GM19239 (cell line): ENCODE results near the gene FHIT.

ENCODE experiments used
- DNase-seq: peaks from one replicate; pipeline ENCODE4 v3.0.0; 2011; ENCODE audit warnings: low spot score; ENCODE audit not compliant: insufficient read length
- FAIRE-seq: peaks from 2 replicates; lab custom pipeline; 2011; peaks lifted over from hg19 to GRCh38; lab: Jason Lieb, UNC

FHIT gene

DNA sequence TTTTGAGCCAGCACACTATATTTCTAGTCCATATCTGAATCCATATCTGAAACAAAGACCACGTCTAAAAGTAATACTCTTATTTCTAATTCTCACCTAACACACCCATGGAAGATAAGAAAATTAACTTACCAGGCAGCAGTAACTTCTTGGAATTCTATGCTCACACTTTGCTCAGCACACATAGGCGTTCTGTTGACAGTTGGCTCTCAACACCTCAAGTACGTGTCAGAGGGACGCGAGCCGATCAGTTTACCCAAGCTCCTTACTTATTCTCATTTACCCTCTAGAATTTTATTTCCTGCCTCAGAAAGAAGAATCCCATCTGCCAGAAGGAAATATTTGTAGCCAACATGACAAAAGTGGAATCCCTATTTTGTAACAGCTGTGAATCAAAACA lies 911.9 kb downstream of the FHIT start:
- DNase-seq: no peak
- FAIRE-seq: no peak

DNA sequence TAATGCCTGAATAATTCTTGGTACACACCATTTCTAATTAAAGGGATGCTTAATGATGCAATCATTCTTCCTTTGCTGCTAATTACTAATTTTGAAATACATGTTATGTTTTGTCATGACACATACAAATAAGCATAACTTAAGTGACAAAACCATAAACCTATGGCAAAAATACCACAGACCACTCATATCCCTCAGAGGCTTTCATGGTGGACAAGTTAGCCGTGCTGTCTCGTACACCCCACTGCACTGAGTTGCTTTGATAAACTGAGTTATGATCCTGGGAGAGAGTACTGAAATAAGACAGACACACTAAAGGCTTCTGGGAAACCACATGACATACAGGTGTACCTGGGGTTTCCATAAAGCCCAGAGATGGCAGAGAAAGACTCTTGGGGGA lies 913.8 kb downstream of the FHIT start:
- FAIRE-seq (no peak), DNase-seq (no peak)

DNA sequence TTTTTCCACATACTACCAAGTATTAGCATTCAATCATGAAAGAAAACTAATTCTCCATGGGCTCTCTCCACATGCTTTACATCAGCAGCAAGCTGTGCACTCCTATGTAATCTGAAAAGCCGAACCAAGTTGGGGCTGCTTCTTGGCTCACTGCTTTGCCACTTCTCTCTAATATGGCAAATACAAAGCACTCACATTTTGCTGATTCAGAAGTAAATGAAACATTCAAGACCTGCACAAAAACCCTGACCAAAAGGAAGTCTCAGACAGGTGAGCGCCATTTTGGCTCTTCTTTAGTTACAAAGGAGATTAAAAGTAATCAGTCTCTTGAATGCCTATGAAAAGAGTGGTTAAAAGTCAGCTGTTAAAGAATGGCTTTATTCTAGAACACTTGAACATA lies 915.2 kb downstream of the FHIT start:
- no peak for DNase-seq
- no peak for FAIRE-seq

DNA sequence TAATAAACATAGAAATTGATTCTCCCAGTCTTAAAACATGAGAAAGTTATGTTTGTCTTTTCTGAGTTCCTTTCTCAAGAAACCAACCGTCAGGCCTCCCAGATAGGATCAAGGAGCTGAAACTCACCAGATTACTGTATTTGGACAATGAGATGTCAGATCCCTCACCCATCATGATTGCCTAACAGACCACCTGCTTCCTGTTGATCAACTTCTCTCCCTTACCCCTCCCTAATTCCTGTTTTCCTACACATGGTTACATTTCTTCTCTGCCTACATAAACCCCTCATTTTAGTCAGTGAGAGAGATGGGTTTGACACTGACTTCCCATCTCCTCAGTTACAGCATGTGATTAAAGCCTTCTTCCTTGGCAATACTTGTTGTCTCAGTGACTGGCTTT lies 917.5 kb downstream of the FHIT start:
- DNase-seq (no peak), FAIRE-seq (no peak)

DNA sequence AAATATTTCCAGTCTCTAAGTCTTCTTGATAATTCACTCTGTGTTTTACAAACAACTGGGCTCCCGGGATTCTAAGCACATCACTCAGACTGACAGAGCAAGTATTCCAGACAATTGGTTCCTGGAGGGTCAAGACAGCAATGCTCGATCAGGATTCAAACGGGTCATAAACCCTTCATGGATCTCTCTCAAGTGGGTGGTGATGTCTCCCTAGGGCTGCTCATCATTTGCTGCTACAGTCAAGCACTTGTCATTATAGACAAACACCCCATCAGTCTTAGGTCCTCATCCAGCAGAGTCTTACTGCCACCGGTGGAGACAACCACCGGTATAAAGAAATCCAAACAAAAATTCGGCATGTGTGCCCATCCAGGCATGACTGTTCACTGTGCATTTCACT lies 921.1 kb downstream of the FHIT start:
- no peak for DNase-seq
- FAIRE-seq: no peak

DNA sequence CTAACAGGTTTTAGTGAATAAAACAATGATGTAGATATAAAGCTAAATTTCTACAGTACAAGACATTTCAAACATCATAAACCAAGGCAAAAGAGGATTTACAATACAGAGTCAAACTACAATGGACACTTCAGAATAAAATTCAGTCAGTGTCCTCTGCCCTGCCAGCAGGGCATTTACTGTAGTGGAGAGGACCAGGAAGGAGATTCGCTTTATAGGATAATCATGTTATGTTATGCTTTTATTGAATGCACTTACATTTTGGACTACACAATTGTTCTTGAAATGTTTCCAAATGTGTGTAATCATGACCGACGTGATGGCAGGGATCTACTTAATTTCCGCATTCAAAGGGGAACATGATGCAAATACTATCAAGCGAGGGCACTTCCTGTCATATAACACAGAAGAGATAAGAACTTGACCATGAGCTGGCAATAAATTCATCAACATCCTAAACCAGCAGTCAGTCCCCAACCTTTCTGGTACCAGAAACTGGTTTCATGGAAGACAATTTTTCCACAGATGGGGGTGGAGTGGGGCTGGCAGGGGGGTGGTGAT lies 925.6 kb downstream of the FHIT start:
- FAIRE-seq (no peak), DNase-seq (no peak)

DNA sequence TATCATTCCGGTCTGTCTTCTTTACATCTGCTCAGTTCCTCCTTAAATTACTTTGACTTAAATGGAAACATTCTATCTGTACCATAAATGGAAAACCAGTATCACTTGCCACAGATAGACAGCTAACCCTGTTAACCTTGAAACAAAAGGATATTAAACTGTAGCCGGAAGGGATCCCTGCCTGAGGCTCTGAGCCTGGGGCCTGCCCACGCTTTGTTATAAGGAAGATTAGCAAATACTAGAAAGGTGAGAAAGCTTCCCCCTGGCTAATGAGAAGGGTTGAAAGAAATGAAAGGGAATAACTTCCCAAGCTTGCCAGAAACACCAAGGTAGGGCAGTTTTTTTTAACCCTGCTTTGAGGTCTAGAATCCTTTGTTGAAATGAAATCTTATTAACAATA lies 927.6 kb downstream of the FHIT start:
- no peak for FAIRE-seq
- no peak for DNase-seq

DNA sequence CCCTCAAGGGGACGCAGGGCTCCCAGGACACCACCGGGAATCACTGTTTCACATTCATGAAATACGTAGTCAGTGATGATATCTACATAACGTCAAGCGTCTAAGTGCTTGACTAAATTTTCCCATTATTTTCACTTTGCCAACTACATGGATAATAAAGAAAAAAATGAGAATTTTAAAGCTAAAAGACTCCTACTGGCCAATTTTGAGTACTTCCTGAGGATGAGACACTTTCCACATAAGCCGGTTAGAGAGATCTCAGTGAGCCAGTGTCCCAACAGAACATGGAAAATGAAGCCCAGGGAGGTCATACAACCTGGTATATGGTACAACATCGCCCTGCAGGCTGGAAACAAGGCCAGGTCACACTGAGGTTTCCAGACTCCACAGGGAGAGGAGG lies 928.1 kb downstream of the FHIT start:
- no peak for FAIRE-seq
- no peak for DNase-seq

DNA sequence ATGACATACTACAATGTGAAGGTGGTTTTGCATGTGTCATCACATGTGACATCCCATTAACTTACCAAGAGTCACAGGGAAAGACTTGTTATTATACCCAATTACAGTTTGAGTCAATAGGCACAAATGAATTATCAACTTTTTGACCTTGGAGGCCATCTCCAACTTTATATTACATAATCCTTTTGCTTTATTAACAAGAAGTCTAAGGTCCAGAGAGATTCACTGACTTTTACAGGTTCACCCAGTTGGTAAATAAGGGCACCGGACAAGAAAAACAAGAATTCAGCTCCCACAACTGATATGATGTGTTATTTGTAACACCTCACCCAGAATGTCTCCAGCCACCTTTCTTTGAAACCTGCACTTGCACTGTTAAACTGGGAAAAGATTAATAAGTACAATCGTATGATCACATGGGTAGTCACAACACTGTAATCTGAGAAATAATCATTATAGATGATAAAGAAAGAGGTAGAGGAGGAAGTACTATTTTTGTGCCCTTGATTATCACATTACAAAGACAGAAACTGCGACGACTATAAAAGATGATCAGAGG lies 928.9 kb downstream of the FHIT start:
- DNase-seq: no peak
- FAIRE-seq: no peak

DNA sequence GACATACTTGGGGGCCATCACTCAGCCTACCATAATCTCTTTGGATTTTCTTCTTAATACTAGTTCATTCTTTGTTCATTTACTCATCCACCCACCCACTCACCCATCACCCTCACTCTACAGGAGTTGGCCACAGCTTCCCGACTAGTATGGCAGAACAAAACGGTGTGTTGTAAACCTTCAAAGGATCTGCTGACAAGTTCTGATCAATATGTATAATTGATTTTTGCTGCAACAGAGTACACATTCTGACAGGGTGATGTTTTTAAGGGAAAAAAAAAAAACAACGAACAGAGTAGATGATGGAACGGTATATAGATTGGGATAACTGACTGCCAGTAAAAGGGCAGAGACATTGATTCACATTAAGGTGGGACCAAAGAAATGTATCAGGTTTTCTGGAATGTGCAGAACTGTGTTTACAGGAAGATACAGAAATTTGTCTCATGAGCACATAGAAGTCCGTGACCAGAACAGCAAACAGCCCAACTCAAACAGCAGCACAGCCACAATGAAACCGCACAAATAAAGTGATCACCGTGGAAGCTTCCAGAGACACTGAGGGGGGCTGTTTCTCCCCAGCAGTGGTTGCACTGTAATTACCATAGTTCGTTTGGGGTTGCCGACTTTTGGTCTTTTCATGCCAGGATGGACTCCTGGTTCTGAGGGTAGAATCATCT lies 931.9 kb downstream of the FHIT start:
- FAIRE-seq (no peak), DNase-seq (no peak)

DNA sequence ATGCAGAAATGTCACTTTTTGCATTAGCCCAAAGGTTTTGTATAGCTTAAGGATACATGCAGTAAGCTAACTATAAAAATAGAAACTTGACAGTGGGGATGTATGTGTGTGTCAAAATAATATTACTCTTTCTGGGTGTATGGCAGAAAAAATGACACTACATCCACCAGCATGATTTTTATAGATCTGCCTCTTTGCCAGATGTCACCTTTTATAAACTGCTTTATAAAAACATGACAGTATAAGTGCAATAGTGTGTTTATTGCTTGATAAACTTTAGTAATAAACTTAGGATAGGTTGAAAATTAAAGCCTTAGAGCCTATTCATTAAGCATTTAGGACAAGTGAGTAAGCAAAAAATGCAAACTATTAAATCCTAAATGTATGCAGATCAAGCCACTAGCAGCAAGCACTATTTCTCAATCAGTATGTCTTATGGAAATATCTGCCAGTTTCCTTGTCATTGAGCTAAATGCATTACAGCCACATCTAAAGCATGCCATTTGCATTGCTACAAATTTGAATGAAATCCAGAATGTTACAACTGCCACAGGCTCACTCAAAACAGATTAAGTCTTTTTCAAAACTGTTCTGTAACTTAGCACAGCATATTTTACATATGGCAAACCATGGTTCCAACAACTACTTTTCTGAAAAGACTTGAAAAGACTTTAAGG lies 935.0 kb downstream of the FHIT start:
- DNase-seq (no peak), FAIRE-seq (no peak)

DNA sequence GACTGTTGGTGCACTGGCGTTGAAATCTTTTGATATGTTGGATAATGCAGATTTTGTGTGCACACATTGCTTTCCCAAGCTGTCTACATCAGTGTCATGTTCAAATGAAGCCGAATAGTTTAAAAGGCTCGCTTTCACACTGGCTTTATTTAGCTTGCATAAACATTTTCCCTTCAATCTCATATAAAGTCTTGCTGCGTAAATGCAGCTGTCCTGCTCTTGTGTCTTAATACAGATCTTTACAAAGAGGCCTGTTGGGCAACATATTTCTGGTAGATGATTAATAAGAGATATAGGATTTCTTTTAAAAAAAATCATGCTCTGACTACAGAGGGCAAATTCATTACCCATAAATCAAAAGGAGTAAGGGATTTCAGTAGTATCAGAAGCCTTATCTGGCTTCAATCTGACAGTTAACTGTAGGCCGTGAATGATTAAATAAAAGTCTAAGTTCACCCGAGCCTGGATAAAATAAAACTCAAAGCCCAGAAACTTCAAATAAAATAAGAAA lies 937.2 kb downstream of the FHIT start:
- DNase-seq (no peak), FAIRE-seq (no peak)

DNA sequence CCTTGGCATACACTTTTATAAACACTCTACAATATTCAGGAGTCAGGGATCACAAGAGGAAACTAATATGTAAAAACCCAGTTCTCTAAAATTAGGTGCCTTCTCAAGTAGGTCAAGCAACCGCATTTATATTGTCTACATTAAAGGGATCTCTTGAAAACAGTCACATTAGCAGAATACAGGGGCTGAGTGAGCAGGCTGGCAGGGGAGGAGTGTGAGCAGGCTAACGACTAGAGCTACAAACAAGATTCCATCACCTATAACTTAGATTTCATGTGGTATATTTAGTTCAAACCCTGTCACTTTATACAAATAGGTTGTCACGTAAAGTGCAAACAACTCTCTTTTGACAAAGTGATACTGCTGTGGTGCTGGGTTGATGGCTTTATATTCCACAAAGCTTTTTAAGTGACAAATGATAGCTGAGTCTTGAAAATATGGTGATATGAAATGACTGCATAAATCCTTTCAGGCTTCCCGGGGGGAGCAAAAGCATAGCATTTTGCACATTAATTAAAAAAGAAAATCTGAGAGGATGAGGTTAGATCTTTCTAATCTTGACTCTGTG lies 937.9 kb downstream of the FHIT start:
- DNase-seq: no peak
- no peak for FAIRE-seq

DNA sequence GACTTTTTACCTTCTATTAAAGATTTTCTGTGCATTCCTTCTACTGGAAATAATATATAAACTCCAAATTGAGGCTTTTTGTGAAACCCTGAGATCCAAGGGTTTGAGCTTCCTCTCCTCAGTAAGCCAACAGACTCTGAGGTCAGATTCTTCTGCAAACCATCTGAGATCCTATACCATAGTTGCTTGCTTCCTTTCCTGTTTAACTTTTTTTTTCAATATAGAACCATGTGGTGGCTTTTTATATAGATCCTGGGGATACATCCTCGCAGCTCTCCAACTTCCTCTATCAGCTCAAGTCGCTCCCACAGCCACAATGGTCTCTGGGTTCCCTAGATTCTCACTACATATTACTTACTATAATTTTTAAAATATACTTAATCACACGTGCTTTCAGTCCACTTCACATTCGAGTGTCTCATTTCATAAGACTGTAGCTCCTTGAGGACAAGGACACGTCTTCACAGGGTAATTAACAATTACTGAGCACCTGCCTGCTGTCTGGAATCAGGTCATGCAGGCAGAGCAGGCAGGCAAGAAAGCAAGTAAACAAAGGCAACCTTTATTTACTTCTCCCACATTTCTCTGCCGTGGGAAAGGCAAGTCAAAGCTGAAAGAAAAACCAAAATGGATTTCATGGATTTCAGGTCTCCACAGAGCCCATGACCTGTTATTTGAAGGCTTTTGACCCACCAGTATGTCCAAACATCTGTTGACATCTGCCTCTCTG lies 941.5 kb downstream of the FHIT start:
- DNase-seq (no peak), FAIRE-seq (no peak)

DNA sequence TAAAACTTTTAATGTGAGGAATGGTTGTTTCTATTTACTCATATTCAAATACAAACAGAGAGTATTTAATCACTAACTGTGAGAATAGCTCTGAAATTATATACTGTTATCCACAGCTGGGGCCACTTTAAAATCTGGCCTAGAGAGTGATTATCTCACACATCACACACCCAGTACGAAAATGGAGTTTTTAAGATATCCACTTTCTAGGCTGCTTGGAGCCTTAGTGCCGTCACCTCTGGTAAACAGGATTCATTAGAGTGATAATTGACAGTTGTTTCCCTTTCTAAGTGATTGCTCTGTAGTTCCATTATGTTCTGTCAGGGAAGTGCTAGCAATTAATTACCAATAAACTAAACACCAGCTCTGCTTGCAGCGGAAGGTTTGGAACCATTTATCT lies 942.4 kb downstream of the FHIT start:
- DNase-seq (no peak), FAIRE-seq (no peak)

DNA sequence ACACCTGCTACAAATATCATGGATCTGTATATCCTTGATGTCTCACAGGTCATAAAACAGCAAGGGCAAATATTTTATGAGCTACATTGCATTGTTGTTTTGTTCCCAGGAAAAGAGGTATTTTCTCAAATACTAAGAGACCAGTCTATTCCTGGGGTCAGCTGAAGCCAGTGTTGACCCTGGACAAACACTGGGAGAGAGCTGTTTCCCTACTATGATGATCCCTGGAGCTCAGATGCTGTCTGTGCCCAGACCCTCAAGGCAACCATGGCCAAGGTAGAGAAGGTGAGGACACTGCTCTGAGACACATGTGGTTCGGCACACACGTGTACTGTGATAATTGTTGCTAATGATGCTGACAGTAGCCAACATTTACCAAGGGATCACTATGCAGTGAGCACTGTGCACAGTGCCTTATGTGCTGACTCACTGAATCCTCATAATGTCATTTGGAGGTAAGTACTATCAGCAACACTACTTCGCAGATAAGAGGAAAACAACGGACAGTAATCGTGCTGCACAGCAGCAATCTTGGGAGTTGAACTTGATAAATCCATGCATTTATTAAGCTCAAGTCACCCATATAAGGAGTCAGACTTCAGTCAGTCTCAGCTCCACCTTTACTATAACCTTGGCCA lies 943.6 kb downstream of the FHIT start:
- DNase-seq (no peak), FAIRE-seq (no peak)

DNA sequence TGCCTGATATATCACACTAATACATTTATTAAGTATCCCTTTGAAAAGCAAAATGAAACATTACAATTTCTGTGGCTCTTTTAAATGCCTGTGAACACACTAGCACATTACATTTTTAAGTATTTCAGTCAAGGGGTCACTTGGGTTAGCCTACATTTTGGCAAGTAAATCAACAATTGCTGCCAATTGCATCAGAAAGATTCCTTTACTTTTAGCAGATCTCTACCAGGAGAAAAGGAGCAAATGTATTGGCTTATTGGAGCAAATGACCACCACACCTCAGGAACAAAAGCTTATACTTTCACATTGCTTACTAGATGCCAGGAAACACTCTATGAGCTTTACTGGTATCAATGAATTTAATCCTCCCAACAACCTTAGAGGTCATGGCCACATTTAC lies 947.1 kb downstream of the FHIT start:
- FAIRE-seq: no peak
- DNase-seq: no peak

DNA sequence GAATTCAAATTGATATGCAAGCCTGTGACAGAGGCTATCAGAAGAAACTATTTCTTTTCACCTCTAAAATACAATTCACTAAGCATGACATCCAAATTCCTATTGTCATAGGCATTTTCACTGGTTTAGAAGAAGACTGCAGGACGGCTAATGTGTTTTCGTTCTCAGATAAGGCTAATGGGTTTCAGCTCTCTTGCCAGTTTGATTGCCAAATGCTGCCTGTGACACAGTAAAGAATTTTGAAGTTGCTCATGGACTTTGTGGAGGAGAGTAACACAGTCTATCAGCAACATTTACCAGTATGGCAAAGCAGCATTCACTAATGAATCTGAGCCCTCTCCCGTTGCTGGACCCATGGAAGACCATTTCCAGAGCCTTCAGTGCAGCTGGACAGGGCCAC lies 948.1 kb downstream of the FHIT start:
- FAIRE-seq: no peak

DNA sequence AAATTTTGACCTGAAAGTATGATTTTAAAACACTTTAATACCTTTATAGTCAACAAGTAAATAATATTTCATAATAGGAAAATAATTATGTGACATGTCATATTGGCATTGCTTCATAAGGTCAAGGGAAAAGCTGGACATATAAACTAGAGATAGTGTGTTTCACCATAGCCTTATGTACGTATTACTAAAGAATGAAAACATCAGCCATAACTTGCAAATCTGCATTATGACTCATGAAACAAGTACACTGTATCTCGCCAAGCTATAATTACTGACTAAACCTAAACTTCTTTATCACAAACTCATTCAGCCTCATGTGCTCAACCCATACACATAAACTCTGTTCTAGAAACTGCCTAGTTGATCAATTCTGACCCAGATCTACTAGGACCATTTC lies 950.1 kb downstream of the FHIT start:
- DNase-seq: no peak
- FAIRE-seq: no peak

More for the DNA sequence above, 948.1 kb downstream of the FHIT start:
- no peak for DNase-seq

DNA sequence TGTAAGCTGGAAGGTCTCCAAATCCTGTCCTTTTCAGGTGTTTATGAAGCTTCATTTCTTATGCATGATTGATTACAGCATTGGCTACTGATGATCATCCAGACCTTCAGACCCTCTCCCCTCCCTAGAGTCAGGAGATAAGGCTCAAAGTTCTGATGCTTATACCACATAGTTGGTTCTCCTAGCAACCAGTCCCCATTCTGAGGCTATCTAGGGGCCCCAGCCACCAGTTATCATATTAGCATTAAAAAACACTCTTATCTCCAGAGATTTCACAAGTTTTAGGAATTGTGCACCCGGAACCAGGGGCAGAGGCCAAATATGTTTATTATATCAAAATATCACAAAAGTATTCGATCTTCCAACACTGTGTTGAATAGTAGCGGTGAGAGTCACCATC lies 953.1 kb downstream of the FHIT start:
- FAIRE-seq (no peak), DNase-seq (no peak)
